Activated B cell treated with CpG ODN at 0.5 μM for 24 hours (primary cell): ENCODE data around the gene STK32A. TPM values are rescaled to one million over a fixed set of nuclear protein-coding genes. Genes with fewer than 3 reads are reported as not detected.

ENCODE experiments used
- ATAC-seq: fragments of 200-7000 bp; cut with Tn5 transposase; one replicate; pipeline ENCODE4 v1.10.0; 2021; ENCODE audit warnings: low read depth, mild to moderate bottlenecking, moderate library complexity
- CTCF ChIA-PET: fragments of 350-600 bp; sonication (Branson Sonifier 250); formaldehyde crosslinking; loops from one replicate; lab custom pipeline; 2021; ENCODE audit warnings: antibody characterized with exemption; lab: Charles Lee
- POLR2A ChIA-PET: fragments of 350-600 bp; sonication (Branson Sonifier 250); formaldehyde crosslinking; loops from one replicate; lab custom pipeline; 2021; ENCODE audit warnings: antibody characterized with exemption; lab: Charles Lee
- DNase-seq: peaks from one replicate; pipeline ENCODE4 v3.0.0; 2022
- H3K27ac Mint-ChIP-seq: one replicate; pipeline ENCODE4 v1.8.0; 2020; ENCODE audit warnings: mixed read lengths
- H3K27me3 Mint-ChIP-seq: one replicate; pipeline ENCODE4 v1.8.0; 2021; ENCODE audit warnings: mixed read lengths
- H3K36me3 Mint-ChIP-seq: one replicate; pipeline ENCODE4 v1.8.0; 2021; ENCODE audit warnings: low read depth, mixed read lengths
- H3K4me1 Mint-ChIP-seq: one replicate; pipeline ENCODE4 v1.8.0; 2021; ENCODE audit warnings: mixed read lengths
- H3K4me3 Mint-ChIP-seq: one replicate; pipeline ENCODE4 v1.8.0; 2020; ENCODE audit warnings: mild to moderate bottlenecking, mixed read lengths
- H3K9me3 Mint-ChIP-seq: one replicate; pipeline ENCODE4 v1.8.0; 2020; ENCODE audit warnings: mixed read lengths
- CTCF ChIP-seq: fragments of 200-600 bp; IDR thresholded peaks from one replicate; pipeline ENCODE4 v1.8.0; 2022; ENCODE audit warnings: antibody characterized with exemption, mild to moderate bottlenecking
- intact Hi-C: fragments of 100-400 bp; cut with micrococcal nuclease; formaldehyde crosslinking; loops from one replicate; pipeline ENCODE4 v1.15.1; 2024
- total RNA-seq: library from RNA; stranded (reverse); gene quantifications from 2 replicates; pipeline ENCODE4 v1.2.3, GENCODE V29; 2022

The STK32A gene
- total RNA-seq, 1 donor from 2014 or later, result not detected

GRCh38 chr5:147290261-147290660 lies 55.4 kb downstream of the STK32A start:
- CTCF ChIA-PET, result no interaction called here
- Mint-ChIP-seq H3K36me3 (no peaks in the 10 kb centered on the region), H3K4me1 (no peaks in the 10 kb centered on the region)

GRCh38 chr5:147303251-147303650 lies 68.4 kb downstream of the STK32A start:
- H3K9me3 Mint-ChIP-seq, result peaks cover 4% of the 10 kb centered on the region
- H3K36me3 Mint-ChIP-seq, result no peaks in the 10 kb centered on the region
- CTCF ChIA-PET, result no interaction called here
- H3K4me1 Mint-ChIP-seq, result no peaks in the 10 kb centered on the region
- no peak for ATAC-seq
- no peak overlapping the region for H3K4me3 Mint-ChIP-seq
- DNase-seq, result no peak
- no peak overlapping the region for H3K27ac Mint-ChIP-seq
- no peak for TF ChIP-seq CTCF
- intact Hi-C loops, result no loop called here
- POLR2A ChIA-PET, result no interaction called here
- no peaks in the 10 kb centered on the region for H3K27me3 Mint-ChIP-seq

More at GRCh38 chr5:147290261-147290660, 55.4 kb downstream of the STK32A start:
- Mint-ChIP-seq H3K27ac (no peak overlapping the region), H3K9me3 (peaks cover 9% of the 10 kb centered on the region), H3K4me3 (no peak overlapping the region), H3K27me3 (no peaks in the 10 kb centered on the region)
- no peak for ATAC-seq
- DNase-seq, result no peak
- POLR2A ChIA-PET, result no interaction called here
- intact Hi-C loops, result no loop called here
- TF ChIP-seq CTCF, result no peak

- ChIA-PET CTCF (no interaction called here), POLR2A (no interaction called here)
- H3K27ac Mint-ChIP-seq, result no peak overlapping the region
- peaks cover 4% of the 10 kb centered on the region for H3K9me3 Mint-ChIP-seq
- no peaks in the 10 kb centered on the region for H3K27me3 Mint-ChIP-seq
- no peak for TF ChIP-seq CTCF
- DNase-seq (no peak), ATAC-seq (no peak)
- H3K36me3 Mint-ChIP-seq, result no peaks in the 10 kb centered on the region
- H3K4me1 Mint-ChIP-seq, result no peaks in the 10 kb centered on the region
- H3K4me3 Mint-ChIP-seq, result no peak overlapping the region
- intact Hi-C loops, result no loop called here
Measured at GRCh38 chr5:147303976-147304375, 69.2 kb downstream of the STK32A start.

GRCh38 chr5:147305147-147305546 lies 70.3 kb downstream of the STK32A start:
- no peak for DNase-seq
- ChIA-PET CTCF (no interaction called here), POLR2A (no interaction called here)
- no peak for TF ChIP-seq CTCF
- no peaks in the 10 kb centered on the region for H3K36me3 Mint-ChIP-seq
- H3K4me1 Mint-ChIP-seq, result no peaks in the 10 kb centered on the region
- intact Hi-C loops, result no loop called here
- H3K27ac Mint-ChIP-seq, result no peak overlapping the region
- no peak overlapping the region for H3K4me3 Mint-ChIP-seq
- ATAC-seq, result no peak
- no peaks in the 10 kb centered on the region for H3K27me3 Mint-ChIP-seq
- peaks cover 4% of the 10 kb centered on the region for H3K9me3 Mint-ChIP-seq

GRCh38 chr5:147306351-147306750 lies 71.5 kb downstream of the STK32A start:
- TF ChIP-seq CTCF, result no peak
- no peak for DNase-seq
- peaks cover 4% of the 10 kb centered on the region for H3K9me3 Mint-ChIP-seq
- H3K4me3 Mint-ChIP-seq, result no peak overlapping the region
- no peaks in the 10 kb centered on the region for H3K4me1 Mint-ChIP-seq
- H3K27me3 Mint-ChIP-seq, result no peaks in the 10 kb centered on the region
- no peaks in the 10 kb centered on the region for H3K36me3 Mint-ChIP-seq
- no peak for ATAC-seq
- H3K27ac Mint-ChIP-seq, result no peak overlapping the region
- intact Hi-C loops, result no loop called here
- POLR2A ChIA-PET, result no interaction called here
- CTCF ChIA-PET, result no interaction called here
